T-helper 22 cell (primary cell): ENCODE data around the gene PDHX.
"Not testable (repeated sequence)": the region's sequence is repeated elsewhere in the genome, so short reads cannot be mapped to it uniquely, and the experiment has no call there.

Experiments used
- DNase-seq: peaks from one replicate; pipeline ENCODE4 v3.0.0-alpha.2; 2020; ENCODE audit warnings: low read depth

Gene PDHX

DNA sequence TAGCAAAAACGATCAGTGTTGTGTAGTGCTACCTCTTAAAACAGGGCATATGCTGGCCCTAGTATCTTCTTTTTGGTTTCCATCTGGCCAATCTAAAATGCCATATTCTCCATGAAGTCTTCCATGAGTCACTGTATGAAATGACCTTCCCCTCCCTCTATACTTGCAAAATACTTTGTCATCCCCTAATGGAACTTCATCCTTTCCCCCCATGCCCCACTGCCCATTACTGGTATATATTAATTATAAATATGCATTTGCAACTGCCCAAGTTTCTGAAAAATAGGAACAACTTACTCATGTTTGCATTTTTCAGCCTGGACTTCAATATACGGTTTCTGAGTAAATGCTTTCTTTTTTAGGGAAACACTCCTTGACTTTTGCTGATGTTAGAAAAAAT is 4.7 kb upstream of the PDHX start:
- no peak for DNase-seq

DNA sequence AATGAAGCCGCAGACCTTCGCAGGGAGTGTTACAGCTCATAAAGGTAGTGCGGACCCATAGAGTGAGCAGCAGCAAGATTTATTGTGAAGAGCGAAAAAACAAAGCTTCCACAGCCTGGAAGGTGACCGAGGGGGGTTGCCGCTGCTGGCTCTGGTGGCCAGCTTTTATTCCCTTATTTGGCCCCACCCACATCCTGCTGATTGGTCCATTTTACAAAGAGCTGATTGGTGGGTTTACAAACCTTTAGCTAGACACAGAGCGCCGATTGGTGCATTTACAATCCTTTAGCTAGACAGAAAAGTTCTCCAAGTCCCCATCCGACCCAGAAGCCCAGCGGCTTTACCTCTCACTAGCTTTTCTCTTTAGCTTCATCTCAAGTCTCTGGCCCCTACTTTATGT is 2.9 kb upstream of the PDHX start:
- not testable (repeated sequence) for DNase-seq

DNA sequence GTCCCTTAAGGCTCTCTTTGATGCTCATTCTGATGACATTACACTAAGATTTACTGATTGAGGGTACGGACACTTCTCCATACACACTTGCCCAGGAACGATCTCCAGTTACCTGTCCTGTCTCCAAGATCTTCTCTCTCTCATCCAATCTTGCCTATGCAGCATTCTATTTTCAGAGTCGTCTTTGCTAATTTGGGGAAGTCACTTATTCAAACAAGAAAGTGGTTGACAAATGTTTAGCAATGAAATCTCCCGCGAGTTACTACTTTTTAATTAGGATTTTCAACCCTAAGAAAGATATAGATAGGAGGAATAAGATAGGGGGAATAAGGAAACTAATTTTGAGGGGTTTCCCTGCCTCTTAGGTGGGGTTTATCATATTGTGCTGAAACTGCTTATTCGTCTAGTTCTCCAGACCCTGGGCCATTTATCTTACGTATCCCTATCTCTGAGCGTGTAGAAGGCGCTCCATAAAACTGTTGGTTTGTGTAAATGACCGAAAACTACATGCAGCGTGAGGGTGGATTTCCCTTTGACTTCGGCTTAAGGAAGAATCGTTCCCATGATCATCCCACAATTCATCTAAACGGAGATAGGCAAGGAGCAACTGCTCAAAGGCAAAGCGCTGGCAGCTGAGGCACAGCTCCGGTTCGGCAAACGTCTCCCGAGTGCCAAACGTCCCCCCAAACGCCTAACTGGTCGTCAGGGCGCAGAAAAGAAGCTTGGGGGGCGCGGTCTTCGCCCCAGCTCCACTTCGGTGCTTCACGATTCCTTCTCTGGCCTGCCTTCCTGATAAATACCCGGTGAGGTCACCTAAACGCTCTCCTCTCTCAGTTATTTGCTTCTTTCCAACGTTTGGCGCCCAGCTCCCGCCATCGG is 1.0 kb upstream of the PDHX start:
- DNase-seq = no peak

DNA sequence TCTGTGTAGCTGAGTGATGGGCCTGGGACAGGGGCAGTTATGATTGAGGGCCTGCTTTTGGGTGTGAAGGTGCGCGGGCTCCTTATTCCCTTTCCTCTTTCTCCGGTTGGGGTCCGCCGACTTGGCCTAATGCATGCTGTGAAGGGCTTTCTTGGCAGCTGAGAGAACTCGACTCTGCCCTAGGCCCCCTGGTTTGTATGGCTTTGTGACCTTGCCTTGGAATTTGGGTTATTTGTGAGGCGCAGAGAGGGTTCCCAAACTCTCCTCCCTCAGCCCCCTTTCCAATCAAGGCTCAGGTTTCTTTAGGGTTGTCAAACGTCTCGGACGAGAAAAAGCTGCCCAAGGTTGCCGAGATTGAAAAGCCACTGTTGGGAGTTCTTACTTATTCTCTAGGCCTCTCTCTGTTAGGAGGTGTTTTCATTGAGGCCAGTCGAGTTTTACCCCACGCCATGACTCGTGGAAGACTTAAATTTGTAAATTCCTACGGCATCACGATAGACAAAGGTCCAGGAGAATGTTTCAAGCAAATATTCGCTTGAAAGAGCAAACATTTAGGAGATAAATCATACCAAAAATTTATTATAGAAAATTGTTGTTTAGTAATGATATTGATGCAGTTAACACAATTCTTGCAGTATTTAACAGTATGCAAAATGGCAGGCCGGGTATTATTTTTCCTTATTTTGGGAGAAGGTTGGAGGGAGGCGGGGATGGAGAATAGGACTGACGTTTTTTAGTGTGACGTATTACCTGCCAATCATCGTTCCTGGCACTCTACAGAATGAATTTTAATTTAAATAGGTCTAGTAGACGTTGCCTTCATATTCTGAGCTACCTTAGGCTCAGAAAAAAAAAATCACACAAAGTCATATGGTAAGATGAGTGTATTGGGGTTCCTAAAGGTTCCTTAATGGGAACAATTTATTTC is 689 bp downstream of the PDHX start:
- no peak for DNase-seq

DNA sequence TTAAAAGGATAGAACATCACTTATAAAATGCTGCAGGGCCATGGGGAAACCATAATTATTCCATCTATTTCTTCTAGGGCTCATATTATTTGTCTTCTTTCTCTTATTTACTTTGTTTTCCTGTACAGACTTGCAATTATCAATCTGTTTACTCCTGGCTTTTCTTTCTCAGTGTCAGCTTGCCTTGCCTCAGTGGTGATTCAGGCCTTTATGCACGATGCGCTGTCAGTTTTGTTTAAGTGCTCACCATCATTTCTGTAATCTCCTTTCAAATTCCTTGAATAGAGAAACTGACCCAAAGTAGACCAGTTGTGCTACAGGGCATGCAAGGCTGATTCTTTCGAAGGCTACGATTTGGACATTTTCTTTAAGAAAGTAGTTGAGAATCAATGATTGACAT is 4.7 kb downstream of the PDHX start:
- no peak for DNase-seq

DNA sequence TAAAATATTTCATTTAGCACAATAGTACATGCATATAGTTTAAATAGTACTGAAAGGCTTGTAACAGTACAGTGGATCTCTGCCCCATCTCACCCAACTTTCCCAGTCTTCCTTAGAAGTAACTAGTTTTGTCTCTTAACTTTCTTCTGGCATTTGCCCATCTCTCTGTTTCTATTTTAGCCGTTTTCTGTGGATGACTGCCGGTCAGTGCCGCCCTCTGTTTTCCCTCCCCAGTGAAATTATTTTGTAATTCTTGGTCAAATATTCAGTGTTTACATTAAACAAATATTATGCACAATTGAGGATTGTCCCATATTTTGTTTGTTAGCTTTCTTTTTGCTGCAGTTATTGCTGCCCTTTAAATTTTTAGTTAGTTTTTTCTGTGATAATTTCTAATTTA is 8.3 kb downstream of the PDHX start:
- DNase-seq = no peak

DNA sequence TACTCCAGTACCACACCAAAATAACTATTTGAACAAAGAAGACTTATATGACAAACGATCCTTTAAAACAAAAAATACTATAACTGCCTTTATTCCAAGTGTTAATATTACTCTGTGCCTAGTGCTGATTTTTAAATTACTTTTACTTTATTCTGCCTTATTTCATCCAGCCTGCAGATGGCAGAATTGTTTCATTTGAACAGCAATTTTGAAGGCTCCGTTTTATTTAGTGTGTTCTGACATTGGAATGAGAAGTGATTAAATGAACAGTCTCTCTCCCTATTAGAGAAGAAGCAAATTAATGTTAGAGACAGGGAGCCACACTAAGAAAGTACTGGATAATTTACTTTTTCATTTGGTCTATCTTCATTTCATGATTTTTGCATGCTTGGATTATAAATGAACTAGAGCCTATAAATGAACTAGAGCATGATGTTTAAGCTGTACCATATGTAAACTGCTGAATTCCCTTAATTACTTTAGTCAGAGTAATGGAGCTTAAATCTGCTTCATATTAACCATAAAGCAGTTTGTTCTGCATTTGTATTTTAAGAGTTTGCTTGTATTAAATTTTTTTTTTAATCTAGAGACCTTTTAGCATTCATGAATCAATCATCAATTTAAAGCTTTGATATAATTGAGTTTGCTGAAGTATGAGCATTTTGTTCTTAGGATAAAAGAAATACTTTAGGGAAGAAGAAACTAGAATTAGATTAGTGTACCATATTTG is 9.8 kb downstream of the PDHX start:
- DNase-seq = no peak

DNA sequence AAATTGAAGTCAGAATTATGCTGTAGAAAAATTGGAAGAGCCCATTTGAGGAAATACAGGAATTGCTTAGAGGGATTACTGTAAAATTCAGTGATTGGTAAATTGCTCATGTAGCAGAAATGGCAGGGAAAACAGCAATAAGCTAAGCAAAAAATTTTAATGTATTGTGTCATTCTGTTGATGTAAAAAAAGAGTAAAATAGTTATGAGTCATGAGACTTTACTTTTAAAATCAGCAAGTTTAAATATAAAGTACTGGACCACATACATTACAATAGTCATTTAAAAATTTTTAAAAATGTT is 10.4 kb downstream of the PDHX start:
- no peak for DNase-seq

DNA sequence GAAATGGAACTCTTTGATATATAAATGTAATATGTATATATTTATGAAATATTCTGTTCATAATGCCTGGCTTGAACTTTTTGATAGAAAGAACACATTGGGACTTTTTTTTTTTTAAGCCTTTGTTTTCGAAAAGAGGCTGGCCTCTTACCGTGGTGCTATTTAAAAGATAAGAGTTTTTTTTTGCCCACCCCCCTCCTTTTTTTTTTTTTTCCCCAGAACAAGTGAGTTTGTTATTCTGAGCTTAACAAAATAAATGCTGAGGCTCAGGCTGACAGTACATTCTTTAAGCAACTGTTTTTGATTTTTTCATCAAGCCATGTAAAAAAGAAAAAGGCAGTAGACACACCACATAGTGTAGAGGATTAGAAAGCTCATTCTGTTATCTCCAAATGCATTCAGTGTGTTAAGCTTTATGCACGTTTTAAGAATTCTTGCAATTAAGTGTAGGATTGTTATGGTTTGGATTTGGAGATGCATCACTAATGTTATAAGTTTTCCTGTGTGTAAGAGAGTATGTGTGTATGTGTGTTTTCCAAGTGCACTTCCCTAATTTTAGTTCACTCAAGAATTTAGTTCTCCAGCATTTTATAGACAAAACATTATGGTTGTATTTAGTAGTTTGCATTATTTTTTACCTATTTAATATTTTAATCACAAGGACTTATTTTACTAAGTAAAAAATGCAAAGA is 12.0 kb downstream of the PDHX start:
- no peak for DNase-seq

DNA sequence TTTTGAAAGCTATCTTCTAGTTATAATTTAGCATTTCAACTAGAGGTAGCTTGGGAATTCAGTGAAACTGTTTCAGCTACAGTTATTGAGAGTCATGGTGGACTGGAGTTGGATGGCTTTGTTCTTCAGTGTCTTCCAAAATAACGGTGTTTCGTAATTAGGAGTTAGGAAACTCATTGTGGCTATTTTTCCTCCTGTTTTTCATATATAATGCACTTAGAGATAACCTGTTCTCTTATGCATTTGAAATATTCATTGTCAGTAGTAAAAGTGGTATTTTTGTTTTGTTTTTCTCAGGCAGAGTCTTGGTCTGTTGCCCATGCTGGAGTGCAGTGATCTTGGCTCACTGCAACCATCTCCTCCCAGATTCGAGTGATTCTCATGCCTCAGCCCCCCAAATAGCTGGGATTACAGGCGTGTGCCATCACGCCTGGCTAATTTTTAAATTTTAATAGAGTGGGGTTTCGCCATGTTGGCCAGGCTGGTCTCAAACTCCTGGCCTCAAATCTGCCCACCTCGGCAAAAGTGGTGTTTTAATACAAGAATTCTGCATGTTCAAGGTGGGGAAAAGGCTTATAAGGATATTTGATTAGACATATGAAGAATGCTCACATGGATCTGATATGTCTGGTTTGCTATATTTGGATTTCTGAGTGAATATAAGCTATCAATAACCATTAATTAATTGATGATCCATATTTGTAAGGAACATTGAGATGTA is 12.7 kb downstream of the PDHX start:
- DNase-seq = no peak

DNA sequence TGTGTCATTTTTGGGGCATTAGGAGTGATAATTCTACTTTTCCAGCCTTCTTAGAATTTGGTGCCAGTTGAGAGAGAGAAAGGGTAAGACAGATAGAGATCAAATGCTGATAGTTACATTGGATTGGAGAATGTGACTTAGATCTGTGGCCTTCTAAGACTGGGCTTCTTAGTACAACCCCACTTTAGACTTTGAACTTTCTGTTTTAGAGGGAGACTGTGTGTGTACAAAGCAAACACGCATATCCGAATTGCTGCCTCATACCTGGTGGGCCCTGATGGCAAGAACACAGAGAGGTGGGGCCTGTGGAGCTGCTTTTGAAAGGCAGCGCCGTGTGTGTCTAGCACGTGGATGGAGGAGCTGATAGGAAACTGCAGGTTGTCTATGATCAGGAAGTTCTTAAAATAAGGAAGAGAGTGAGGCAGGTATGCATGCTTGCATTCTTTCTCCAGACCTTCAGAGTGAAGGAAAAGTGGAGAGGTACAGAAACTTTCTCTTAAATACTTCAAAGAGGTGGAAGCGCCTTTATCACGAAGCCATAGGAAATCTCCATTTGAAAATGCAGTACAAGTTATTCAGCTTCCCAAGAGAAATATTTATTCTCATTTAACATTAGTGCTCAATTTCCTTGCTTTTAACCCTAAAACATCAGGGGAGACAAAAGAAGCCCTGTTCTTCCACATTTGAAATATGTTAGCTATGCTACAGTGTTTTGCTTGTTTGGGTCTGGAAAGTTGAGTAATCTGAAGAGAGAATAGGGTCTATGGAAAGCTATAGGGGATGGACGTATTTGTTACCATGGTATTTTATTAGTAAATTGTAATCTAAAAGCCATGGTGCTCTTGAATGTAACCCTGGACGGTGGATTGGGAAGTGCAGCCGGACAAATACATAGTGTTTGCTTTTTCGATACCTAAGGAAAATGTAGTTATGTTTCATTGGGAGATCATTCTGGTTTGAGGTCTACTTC is 13.7 kb downstream of the PDHX start:
- DNase-seq = no peak

DNA sequence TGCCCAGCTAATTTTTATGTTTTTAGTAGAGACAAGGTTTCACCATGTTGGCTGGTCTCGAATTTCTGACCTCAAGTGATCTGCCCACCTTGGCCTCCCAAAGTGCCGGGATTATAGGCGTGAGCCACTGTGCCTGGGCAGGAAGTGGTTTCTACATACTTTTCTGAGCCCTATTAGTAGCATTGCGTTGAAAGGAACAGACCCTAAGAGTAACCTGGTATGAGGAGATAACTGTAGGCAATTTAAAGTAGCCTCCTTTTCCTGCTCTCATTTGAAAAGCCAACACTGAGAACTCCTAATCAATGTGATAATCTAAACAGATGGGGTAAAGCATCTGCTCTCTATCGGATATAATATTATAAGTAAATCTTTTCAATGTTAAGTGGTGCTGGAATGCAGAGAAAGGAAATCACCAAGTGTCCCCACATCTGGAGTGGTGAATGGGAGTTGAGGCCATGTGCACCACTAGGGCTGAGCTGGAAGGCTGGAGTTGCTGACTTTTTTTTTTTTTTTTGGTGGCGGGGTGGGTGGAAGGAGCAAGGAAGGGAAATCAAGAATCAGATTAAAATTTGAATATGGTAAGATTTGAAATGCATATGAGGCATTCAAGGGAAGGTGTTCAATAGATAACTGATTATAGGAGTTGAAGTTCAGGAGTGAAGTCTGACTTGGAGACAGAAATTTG is 20.7 kb downstream of the PDHX start:
- no peak for DNase-seq

DNA sequence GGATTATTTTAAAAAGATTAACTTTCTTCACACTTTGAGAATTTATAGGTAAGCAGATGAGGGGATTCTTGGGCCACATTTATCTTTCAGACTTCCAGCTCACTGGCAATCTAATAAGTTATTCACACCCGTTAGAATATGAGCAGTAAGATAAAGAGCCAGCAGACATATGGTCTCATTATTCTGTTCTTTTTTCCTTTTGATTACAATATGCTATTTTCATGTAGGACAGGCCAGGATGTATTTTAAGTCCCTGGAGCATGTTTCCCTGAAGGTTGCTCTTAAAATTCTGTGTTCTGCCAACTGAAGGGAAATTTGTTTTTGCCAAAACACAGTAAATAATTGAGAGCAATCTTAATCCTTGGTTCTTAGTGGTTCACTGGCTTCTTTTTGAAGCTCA is 22.2 kb downstream of the PDHX start:
- no peak for DNase-seq

DNA sequence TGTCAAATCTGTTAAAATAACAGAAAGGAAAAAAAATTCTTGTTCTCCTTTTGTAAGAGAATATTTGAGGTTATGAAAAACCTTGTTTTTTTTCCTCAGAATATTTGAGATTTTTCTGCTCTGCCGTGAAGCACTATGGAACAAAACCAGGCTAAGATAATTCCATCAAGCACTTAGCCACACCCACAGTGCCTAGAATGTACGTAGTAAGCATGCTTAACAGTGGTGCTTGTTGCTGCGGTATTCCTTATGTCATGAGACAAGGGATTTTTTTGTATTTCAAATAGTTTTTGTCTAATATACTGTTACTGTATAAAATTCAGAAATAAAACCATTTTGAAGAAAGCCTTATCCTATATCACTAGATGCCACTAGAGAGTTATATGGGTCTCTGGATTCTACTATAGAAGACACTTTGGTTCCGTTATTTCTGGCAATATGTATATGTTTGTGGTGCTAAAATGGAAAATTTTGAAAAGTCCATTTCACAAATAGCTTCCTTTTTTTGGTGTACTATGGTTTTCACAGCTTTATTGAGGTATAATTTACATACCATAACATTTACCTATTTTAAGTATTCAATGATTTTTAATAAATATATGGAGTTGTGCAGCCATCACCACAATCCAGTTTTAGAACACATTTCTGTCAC is 23.7 kb downstream of the PDHX start:
- no peak for DNase-seq

DNA sequence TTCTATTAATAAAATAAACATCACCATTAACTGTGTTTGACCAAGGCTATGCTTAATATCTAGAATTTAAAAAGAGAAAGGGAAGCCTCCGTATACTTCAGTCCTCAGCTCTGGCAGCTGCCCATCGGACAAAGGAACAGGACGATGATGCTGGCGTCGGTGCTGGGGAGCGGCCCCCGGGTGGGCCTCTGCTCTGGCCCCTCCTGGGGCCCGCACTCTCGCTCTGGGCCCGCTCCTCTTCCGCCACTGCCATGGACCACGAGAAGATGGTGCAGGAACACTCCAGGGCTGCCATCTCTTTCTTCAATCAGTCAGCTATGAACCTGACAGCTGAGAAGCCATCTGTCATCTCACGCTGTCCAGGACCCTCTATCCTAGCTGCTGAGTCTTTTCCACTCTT is 25.3 kb downstream of the PDHX start:
- no peak for DNase-seq

DNA sequence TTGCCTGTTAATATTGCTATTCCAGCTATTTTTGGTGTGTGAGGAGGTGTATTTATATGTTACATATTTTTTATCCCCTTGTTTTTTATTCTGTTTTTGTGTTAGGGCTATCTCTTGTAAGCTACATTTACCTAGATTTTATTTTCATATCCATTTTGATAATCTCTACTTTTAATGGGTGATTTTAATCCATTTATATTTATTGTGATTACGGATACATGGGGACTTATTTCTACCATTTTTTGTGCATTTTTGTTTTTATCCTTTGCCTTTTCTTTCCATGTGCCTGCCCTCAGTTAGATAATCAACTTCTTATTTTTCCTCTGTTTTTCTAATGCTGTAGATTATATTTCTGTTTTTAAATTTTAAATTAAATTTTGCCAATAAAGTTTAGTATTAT is 28.3 kb downstream of the PDHX start:
- no peak for DNase-seq

DNA sequence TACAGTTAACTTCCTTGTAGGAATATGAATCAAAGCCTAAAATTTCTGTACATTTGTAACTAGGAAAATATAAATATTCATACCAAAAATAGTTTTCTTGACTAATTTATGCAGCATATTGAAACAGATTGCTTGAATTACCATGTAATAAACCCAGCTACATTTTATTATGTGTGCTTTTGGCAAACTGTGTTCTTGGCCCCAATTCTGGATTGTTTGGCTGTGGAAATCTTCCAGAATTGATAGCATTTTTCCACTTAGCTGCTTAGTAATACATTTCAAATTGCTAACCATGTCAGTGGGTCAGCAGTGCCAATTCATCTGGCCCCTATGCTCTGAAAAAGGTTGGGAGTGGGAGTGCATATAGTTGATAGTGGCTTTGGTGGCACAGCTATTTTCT is 32.3 kb downstream of the PDHX start:
- DNase-seq = no peak

DNA sequence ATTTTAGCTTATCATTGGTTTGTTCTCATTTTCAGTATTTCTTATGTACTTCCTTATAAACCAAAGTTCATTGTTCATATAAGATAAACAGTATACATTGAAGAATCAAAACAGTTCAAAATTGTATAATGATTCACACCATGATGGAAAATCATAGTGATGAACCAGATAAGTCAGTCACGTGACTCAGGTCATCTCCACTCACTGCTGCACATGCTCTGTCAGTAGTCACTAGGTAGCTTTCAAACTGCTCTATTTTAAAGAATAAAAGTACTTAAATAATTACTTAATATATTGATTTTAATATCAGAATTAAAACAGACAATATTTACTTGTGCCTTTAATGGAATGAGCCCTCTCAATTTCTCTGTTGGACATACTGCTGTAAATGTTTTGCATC is 37.5 kb downstream of the PDHX start:
- no peak for DNase-seq

DNA sequence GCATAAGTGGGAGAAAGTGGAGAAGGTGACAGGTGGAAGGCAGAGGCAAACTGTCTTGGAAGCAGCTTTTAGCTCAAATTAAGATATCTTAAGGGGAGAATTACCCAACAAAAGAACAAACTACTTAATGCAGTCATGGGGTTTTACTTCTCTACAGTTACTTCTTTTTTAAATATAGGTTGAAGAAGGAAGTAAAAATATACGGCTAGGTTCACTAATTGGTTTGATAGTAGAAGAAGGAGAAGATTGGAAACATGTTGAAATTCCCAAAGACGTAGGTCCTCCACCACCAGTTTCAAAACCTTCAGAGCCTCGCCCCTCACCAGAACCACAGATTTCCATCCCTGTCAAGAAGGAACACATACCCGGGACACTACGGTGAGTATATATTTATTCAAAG is 40.8 kb downstream of the PDHX start:
- no peak for DNase-seq
